Activated T-cell treated with anti-CD3 and anti-CD28 coated beads, Interleukin-2, amount 50 U/mL, for 72 hours (primary cell): Measurements from ENCODE around the gene CKLF. TPM values are rescaled to one million over a fixed set of nuclear protein-coding genes. Genes with fewer than 3 reads are reported as not detected.

Experiments
- total RNA-seq, 2 donors: library from RNA; stranded (reverse); gene quantifications; one replicate each; pipeline ENCODE4 v1.2.3, GENCODE V29; 2022

The CKLF gene
- total RNA-seq, 2 donors from 2014 or later = 163 to 172 TPM

Other genes with a start within 250 kb of the CKLF start
- not detected for gene CDH5, start 185.9 kb upstream of the CKLF start, total RNA-seq
- gene BEAN1, start 125.3 kb upstream of the CKLF start, total RNA-seq = not detected
- 10 to 100 TPM; 16.4 to 16.6 TPM for gene TK2, start 2.5 kb upstream of the CKLF start, total RNA-seq
- 10 to 100 TPM; 10.1 to 14.4 TPM for gene CMTM1, start 13.9 kb downstream of the CKLF start, total RNA-seq
- 1 to 10 TPM in 1 of 2 donors, under 1 TPM in 1; 0.31 to 1.2 TPM for gene CMTM2, start 26.9 kb downstream of the CKLF start, total RNA-seq
- 10 to 100 TPM; 82.4 to 90.6 TPM for gene CMTM3, start 52.1 kb downstream of the CKLF start, total RNA-seq
- 1 to 10 TPM; 3.7 to 3.9 TPM for gene CMTM4, start 144.2 kb downstream of the CKLF start, total RNA-seq
- gene DYNC1LI2, start 199.0 kb downstream of the CKLF start, total RNA-seq = 10 to 100 TPM; 60.0 to 67.6 TPM
- gene TERB1, start 249.0 kb downstream of the CKLF start, total RNA-seq = under 1 TPM in 1 of 2 donors, not detected in 1; 0.14 TPM